GM08714 (cell line): ENCODE data around the gene RNF26.
A peak's percentile ranks its signal among the peaks of the same experiment; 100 is the strongest.

Source experiments
- H3K4me3 ChIP-seq: fragments of 200-500 bp; sonication (Bioruptor generic); 2 replicates; pipeline ENCODE4 v1.5.1; 2014; ENCODE audit warnings: mild to moderate bottlenecking, low read length, inconsistent platforms
- ZNF274 ChIP-seq: IDR thresholded peaks from 2 replicates; pipeline ENCODE4 v1.6.1; 2012; ENCODE audit warnings: mild to moderate bottlenecking, low read depth, low read length

Gene RNF26

GRCh38 chr11:119320240-119320775 lies 14.0 kb upstream of the RNF26 start:
- H3K4me3 ChIP-seq, result peak overlapping the region; percentile 47; the same call in 1 of the 2 replicates
- TF ChIP-seq ZNF274, result no peak

GRCh38 chr11:119320776-119321524 lies 13.4 kb upstream of the RNF26 start:
- no peak for TF ChIP-seq ZNF274
- peak overlapping the region; percentile 47; the same call in 1 of the 2 replicates for H3K4me3 ChIP-seq

- TF ChIP-seq ZNF274, result no peak
- no peak overlapping the region for H3K4me3 ChIP-seq
Observed at GRCh38 chr11:119322360-119322739, 12.0 kb upstream of the RNF26 start.

GRCh38 chr11:119322921-119323531 lies 11.3 kb upstream of the RNF26 start:
- no peak for TF ChIP-seq ZNF274
- H3K4me3 ChIP-seq, result no peak overlapping the region

- no peak for TF ChIP-seq ZNF274
- H3K4me3 ChIP-seq, result no peak overlapping the region
Observed at GRCh38 chr11:119323532-119324033, 10.7 kb upstream of the RNF26 start.

DNA sequence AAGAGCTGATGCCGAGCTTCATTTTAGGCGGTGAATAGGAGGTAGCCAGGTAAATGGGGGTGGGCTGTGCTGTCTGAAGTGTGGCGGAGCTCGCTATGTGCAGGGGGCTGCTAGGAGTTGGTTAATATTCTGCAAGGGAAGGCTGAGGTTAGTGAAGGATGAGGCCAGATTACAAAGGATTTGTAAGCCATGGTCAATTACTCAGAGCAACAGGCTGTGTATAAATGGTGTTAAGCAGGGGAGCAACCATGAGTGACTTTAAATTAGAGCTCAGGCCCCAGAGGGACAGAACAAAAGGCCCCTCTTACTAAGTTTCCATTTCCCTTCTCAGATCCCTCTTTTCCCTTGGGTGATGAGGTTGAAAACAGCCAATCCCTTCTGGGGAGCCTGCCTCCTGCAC lies 10.1 kb upstream of the RNF26 start:
- H3K4me3 ChIP-seq, result no peak overlapping the region
- TF ChIP-seq ZNF274, result no peak

GRCh38 chr11:119329320-119329719 lies 5.0 kb upstream of the RNF26 start:
- H3K4me3 ChIP-seq, result no peak overlapping the region
- TF ChIP-seq ZNF274, result no peak

DNA sequence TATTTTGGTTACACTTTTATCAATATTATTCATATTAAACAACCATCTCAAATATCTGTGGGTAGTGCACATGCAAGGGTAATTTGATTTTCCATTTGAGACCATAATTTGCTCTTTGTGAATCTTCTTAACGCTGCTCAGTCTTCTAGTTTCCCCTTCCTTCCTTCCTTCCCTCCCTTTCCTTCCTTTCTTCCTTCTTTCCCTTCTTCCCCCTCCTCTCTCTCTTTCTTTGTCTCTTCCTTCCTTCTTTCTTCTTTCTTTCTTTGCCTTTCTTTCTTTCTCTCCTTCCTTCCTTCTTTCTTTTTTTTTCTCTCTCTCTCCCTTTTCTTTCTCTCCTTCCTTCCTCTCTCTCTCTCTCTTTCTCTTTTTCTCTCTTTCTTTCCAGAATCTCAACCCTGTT lies 4.1 kb upstream of the RNF26 start:
- no peak for TF ChIP-seq ZNF274
- no peak overlapping the region for H3K4me3 ChIP-seq

DNA sequence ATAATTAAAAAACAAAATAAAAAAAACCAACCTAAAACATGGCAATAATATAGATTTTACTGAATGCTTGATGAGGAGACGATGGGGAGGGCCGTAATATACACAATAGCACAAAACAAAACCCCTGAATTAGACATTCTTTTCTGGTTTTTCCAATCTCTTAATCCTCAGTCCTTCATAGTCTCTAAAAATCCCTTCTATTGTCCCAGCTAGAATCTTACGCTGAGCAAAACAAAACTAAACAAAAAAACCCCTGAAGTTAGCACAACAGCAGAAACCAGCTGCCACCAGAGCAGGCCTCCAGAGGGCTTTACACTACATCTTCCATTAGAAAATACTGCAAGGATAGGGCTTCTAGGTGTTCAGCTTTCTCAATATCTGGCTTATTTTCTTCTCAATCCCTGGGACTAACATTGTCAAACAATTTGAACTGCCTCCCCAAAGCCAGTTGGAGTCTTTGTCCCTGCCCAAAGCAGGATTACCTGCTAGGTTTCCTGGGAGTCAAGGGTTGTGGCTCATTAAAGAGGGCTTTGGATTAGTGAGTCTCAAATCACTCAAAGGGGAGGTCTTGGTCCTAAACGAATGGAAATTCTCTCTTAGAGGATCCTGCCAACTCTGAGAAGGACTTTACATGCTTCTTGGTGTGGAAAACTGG lies 2.1 kb upstream of the RNF26 start:
- no peak overlapping the region for H3K4me3 ChIP-seq
- TF ChIP-seq ZNF274, result no peak

DNA sequence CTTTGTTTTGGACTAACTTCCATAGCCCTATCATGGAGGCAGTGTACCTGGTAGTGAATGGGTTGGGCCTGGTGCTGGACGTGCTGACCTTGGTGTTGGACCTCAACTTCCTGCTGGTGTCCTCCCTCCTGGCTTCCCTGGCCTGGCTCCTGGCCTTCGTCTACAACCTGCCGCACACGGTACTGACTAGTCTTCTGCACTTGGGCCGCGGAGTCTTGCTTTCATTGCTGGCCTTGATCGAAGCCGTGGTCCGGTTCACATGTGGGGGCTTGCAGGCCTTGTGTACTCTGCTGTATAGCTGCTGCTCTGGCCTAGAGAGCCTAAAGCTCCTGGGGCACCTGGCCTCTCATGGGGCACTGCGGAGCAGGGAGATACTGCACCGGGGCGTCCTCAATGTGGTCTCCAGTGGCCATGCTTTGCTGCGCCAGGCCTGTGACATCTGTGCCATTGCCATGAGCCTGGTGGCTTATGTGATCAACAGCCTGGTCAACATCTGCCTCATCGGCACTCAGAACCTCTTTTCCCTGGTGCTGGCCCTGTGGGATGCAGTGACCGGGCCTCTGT lies 846 bp downstream of the RNF26 start:
- no peak for TF ChIP-seq ZNF274
- peak overlapping the region; percentile 85 for H3K4me3 ChIP-seq

DNA sequence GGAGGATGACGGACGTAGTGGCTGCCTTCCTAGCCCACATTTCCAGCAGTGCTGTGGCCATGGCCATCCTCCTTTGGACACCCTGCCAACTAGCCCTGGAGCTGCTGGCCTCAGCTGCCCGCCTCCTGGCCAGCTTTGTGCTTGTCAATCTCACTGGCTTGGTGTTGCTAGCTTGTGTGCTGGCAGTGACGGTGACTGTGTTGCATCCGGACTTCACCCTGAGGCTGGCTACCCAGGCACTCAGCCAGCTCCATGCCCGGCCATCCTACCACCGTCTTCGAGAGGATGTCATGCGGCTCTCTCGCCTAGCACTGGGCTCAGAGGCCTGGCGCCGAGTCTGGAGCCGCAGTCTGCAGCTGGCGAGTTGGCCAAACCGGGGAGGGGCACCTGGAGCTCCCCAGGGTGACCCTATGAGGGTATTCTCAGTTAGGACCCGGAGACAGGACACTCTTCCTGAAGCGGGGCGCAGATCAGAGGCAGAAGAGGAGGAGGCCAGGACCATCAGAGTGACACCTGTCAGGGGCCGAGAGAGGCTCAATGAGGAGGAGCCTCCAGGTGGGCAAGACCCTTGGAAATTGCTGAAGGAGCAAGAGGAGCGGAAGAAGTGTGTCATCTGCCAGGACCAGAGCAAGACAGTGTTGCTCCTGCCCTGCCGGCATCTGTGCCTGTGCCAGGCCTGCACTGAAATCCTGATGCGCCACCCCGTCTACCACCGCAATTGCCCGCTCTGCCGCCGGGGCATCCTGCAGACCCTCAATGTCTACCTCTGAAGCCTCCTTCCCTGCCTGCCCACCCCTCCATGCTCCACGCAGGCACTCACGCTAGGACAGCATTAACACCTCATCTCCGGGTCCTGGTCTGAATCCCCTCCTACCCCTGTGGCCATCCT lies 1.6 kb downstream of the RNF26 start:
- no peak for TF ChIP-seq ZNF274
- peak overlapping the region; percentile 85; the same call in 1 of the 2 replicates for H3K4me3 ChIP-seq

- no peak overlapping the region for H3K4me3 ChIP-seq
Observed at GRCh38 chr11:119336744-119337469, 2.6 kb downstream of the RNF26 start.

More at GRCh38 chr11:119336744-119337469, 2.6 kb downstream of the RNF26 start:
- no peak for TF ChIP-seq ZNF274
